ENCODE measurements around the gene GRIP1. TPM values are rescaled to one million over a fixed set of nuclear protein-coding genes. Genes with fewer than 3 reads are reported as not detected.

Gene GRIP1
- total and polyA plus RNA-seq, 2 of the 4 experiments (the other 2 are of a cell fraction), result under 0.01 to 0.07 TPM

GRCh38 chr12:66379616-66380015 is 299.3 kb downstream of the GRIP1 start:
- TF ChIP-seq CHD1 (IDR thresholded peaks at IDR 0.05; ENCODE audit: low read depth, low read length) (no peak), SMC3 (IDR thresholded peaks at IDR 0.05; ENCODE audit: low read depth, low read length) (no peak), MAZ (IDR thresholded peaks at IDR 0.05; ENCODE audit: borderline replicate concordance, low read depth, low read length) (no peak), RCOR1 (IDR thresholded peaks at IDR 0.05; ENCODE audit: insufficient replicate concordance, low read length) (no peak), POLR2A (IDR thresholded peaks at IDR 0.05; ENCODE audit: low read depth, low read length) (no peak), CEBPB (IDR thresholded peaks at IDR 0.05; ENCODE audit: low read depth, low read length) (no peak), CTCF (conservative IDR thresholded peaks at IDR 0.05; ENCODE audit: low read depth, low read length) (no peak), FOS (IDR thresholded peaks at IDR 0.05; ENCODE audit: low read depth, low read length) (no peak), RAD21 (IDR thresholded peaks at IDR 0.05; ENCODE audit: low read length) (no peak), RFX5 (IDR thresholded peaks at IDR 0.05; ENCODE audit: low read depth, low read length) (no peak), BHLHE40 (IDR thresholded peaks at IDR 0.05; ENCODE audit: low read depth, low read length) (no peak), USF2 (IDR thresholded peaks at IDR 0.05; ENCODE audit: low read depth, low read length) (no peak), MAFK (IDR thresholded peaks at IDR 0.05; ENCODE audit: low read depth, low read length) (no peak), MXI1 (IDR thresholded peaks at IDR 0.05; ENCODE audit: borderline replicate concordance, low read depth, low read length) (no peak), ELK1 (IDR thresholded peaks at IDR 0.05; ENCODE audit: borderline replicate concordance, low read depth, low read length) (no peak), NFE2L2 (IDR thresholded peaks at IDR 0.05; ENCODE audit: low read depth, low read length) (no peak)
- H4K20me1 ChIP-seq (ENCODE audit: insufficient read depth, low read length), result no peaks in the 10 kb centered on the region
- H3K23ac ChIP-seq (ENCODE audit: low read depth, low read length), result no peak overlapping the region
- no peaks in the 10 kb centered on the region for H3K9me1 ChIP-seq (ENCODE audit: insufficient read depth, low read length)
- H3K27ac ChIP-seq (ENCODE audit: insufficient read depth, low read length), result no peak overlapping the region
- H3K36me3 ChIP-seq (ENCODE audit: control insufficient read depth, insufficient read depth, low read length), result no peaks in the 10 kb centered on the region
- no peak for DNase-seq
- no peak overlapping the region for H3K4ac ChIP-seq (ENCODE audit: low read depth, low read length)
- H2BK5ac ChIP-seq (ENCODE audit: low read depth, low read length, poor library complexity, severe bottlenecking), result no peak overlapping the region
- no peak overlapping the region for H2BK20ac ChIP-seq (ENCODE audit: low read depth, low read length)
- BruUV-seq (replicated peaks), result no TSS peak
- H2AK5ac ChIP-seq (ENCODE audit: low read depth, low read length), result no peak overlapping the region
- intact Hi-C loops (cut with micrococcal nuclease) (no loop called here), in situ Hi-C loops (cut with MboI; ENCODE audit: low sequenced_read_pairs) (no loop called here), dilution Hi-C loops (cut with HindIII; ENCODE audit: low sequenced_read_pairs, unreplicated experiment) (no loop called here)
- H2BK15ac ChIP-seq (ENCODE audit: low read depth, low read length), result no peak overlapping the region
- no peak overlapping the region for H2AFZ ChIP-seq (replicated peaks; ENCODE audit: low read length, poor library complexity)
- no peak overlapping the region for H4K91ac ChIP-seq (ENCODE audit: insufficient read depth, low read depth, low read length)
- H3K4me2 ChIP-seq (ENCODE audit: low read depth, low read length), result no peak overlapping the region
- ChIA-PET CTCF (no interaction called here), POLR2A (ENCODE audit: unreplicated experiment) (no interaction called here)
- H4K8ac ChIP-seq (ENCODE audit: low read depth in 2 of 2, low read length in 2 of 2), result no peak overlapping the region
- no peak overlapping the region for H3K14ac ChIP-seq (replicated peaks; ENCODE audit: low read depth, low read length)
- H3K4me3 ChIP-seq (ENCODE audit: insufficient read depth, low read depth, low read length), result no peak overlapping the region
- peaks cover 3% of the 10 kb centered on the region; the same call in 1 of the 2 replicates for H3K27me3 ChIP-seq (ENCODE audit: control insufficient read depth, insufficient read depth, low read length)
- no peak overlapping the region for H2BK120ac ChIP-seq (ENCODE audit: low read depth, low read length)
- no peak for ATAC-seq (ENCODE audit: low read depth)
- 83% methylated on average over 2 of the region's 6 CpGs; no CpG with 5 or more reads in 1 of the 2 experiments for WGBS, 2 experiments (ENCODE audit: extremely low coverage in 2 of 2, insufficient read length in 1 of 2)
- no peak overlapping the region for H4K5ac ChIP-seq (ENCODE audit: low read depth, low read length)
- H3K9ac ChIP-seq (ENCODE audit: low read depth, low read length), result no peak overlapping the region
- no peak overlapping the region for H2AK9ac ChIP-seq (replicated peaks; ENCODE audit: low read depth, low read length, poor library complexity)
- no peaks in the 10 kb centered on the region for H3K4me1 ChIP-seq (ENCODE audit: control insufficient read depth, insufficient read depth, low read length)
- no peaks in the 10 kb centered on the region for H3K9me3 ChIP-seq (ENCODE audit: control insufficient read depth, insufficient read depth, low read length)
- H3K18ac ChIP-seq (ENCODE audit: low read depth, low read length), result no peak overlapping the region
- H3K56ac ChIP-seq (ENCODE audit: extremely low read depth, insufficient read depth, low read length), result no peak overlapping the region
- no peaks in the 10 kb centered on the region for H3K79me1 ChIP-seq (ENCODE audit: low read depth in 1 of 2, low read length in 2 of 2)
